Testis (tissue), 2 donors: ENCODE measurements around the gene KDM6A.

Source experiments
- CTCF ChIP-seq, 3 experiments: fragments of 450-650 bp in 2 of 3; fragments of 200-600 bp in 1 of 3; sonication (generic) in 1 of 3; IDR thresholded peaks; one replicate each; pipeline ENCODE4 v1.5.1; 2016 to 2019; ENCODE audit warnings: antibody characterized with exemption in 3 of 3, mild to moderate bottlenecking in 2 of 3, moderate library complexity in 1 of 3
- POLR2A ChIP-seq: fragments of 450-650 bp; IDR thresholded peaks from one replicate; pipeline ENCODE4 v1.6.1; 2017; ENCODE audit warnings: antibody characterized with exemption, mild to moderate bottlenecking, moderate library complexity

GRCh38 chrX:45026036-45026435 lies 153.0 kb downstream of the KDM6A start:
- TF ChIP-seq POLR2A, result no peak
- TF ChIP-seq CTCF (IDR thresholded peaks at IDR 0.05), result no peak
